ENCODE results near the gene GTF2IRD1.

GTF2IRD1 gene

GRCh38 chr7:74572301-74572979 is 118.7 kb downstream of the GTF2IRD1 start:
- no peak for DNase-seq
- ATAC-seq (replicated peaks): no peak
- H3K36me3 Mint-ChIP-seq: peaks cover 0 to 4% of the 10 kb centered on the region in 2 donors
- H3K4me3 Mint-ChIP-seq: no peak overlapping the region
- peaks cover 0 to 6% of the 10 kb centered on the region in 2 donors for H3K4me1 Mint-ChIP-seq
- no peaks in the 10 kb centered on the region for H3K9me3 Mint-ChIP-seq
- H3K27me3 Mint-ChIP-seq: no peaks in the 10 kb centered on the region
- H3K27ac Mint-ChIP-seq: no peak overlapping the region

DNA sequence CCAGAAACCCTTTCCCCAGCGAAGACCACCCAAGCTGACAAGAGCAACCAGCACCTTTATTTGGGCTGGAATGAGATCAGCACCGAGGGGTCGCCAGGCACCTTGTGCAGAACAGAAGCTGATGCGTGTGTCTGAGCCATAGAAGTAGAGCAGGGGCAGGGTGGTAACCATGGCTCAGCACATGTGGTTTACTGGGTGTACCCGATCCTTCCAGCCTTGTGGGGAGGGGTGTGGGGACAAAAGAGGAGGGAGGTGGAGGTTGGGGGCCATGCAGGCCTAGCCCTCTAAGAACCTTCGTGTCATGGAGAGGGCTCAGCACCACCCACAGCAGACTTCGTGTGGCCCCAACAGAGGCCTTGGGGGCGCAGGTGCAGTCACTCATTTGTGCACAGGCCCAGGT is 119.8 kb downstream of the GTF2IRD1 start:
- H3K36me3 Mint-ChIP-seq: peaks cover 0 to 4% of the 10 kb centered on the region in 2 donors
- peaks cover 0 to 6% of the 10 kb centered on the region in 2 donors for H3K4me1 Mint-ChIP-seq
- no peak overlapping the region for H3K27ac Mint-ChIP-seq
- DNase-seq: no peak
- no peaks in the 10 kb centered on the region for H3K27me3 Mint-ChIP-seq
- H3K4me3 Mint-ChIP-seq: no peak overlapping the region
- H3K9me3 Mint-ChIP-seq: no peaks in the 10 kb centered on the region
- peak in 1 of 2 donors; percentile 29 for ATAC-seq (replicated peaks)

DNA sequence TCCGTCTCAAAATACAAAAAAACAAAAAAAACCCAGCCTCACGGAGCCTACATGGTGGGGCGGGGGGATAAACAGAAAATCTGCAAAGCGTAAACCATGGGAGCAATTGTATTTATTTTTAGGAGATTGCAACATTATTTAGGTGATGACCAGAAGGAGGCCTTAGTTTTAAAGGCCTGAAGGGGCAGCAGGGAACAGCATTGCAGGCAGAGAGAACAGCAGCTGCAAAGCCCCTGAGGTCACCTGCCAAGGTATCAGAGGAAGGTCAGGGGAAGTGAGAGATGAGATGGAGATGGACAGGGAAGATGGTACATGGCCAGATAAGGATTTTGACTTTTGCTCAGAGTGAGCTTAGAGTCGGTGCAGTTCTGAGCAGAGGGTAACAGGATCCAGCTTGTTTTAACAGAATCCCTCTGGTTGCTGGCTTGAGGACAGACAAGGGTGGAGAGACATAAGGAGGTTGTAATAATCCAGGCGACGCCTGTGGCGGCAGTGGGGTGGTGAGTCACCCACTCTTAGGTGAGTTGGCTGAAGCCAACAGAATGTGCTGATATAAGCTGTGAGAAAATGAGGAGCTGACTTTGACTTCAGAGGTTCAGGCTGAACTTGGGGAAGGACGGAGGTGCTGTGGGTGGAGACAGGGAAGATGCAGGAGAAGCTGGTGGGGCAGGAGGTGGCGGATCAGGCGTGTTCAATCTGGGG is 121.5 kb downstream of the GTF2IRD1 start:
- ATAC-seq (replicated peaks) (no peak), DNase-seq (no peak)
- Mint-ChIP-seq H3K27ac (no peak overlapping the region), H3K9me3 (no peaks in the 10 kb centered on the region), H3K4me3 (no peak overlapping the region), H3K36me3 (peaks cover 0 to 4% of the 10 kb centered on the region in 2 donors), H3K27me3 (no peaks in the 10 kb centered on the region), H3K4me1 (peaks cover 0 to 6% of the 10 kb centered on the region in 2 donors)

- H3K4me1 Mint-ChIP-seq: peaks cover 0 to 6% of the 10 kb centered on the region in 2 donors
- H3K4me3 Mint-ChIP-seq: no peak overlapping the region
- ATAC-seq (replicated peaks) (no peak), DNase-seq (no peak)
- no peaks in the 10 kb centered on the region for H3K27me3 Mint-ChIP-seq
- H3K9me3 Mint-ChIP-seq: no peaks in the 10 kb centered on the region
- H3K27ac Mint-ChIP-seq: no peak overlapping the region
- H3K36me3 Mint-ChIP-seq: peaks cover 0 to 4% of the 10 kb centered on the region in 2 donors
Measured at GRCh38 chr7:74575811-74576210, 122.1 kb downstream of the GTF2IRD1 start.

GRCh38 chr7:74579800-74580685 is 126.3 kb downstream of the GTF2IRD1 start:
- Mint-ChIP-seq H3K9me3 (no peaks in the 10 kb centered on the region), H3K27me3 (no peaks in the 10 kb centered on the region), H3K36me3 (peaks cover 0 to 4% of the 10 kb centered on the region in 2 donors), H3K27ac (no peak overlapping the region), H3K4me1 (no peaks in the 10 kb centered on the region), H3K4me3 (no peak overlapping the region)
- no peak for ATAC-seq (replicated peaks)
- DNase-seq: no peak

DNA sequence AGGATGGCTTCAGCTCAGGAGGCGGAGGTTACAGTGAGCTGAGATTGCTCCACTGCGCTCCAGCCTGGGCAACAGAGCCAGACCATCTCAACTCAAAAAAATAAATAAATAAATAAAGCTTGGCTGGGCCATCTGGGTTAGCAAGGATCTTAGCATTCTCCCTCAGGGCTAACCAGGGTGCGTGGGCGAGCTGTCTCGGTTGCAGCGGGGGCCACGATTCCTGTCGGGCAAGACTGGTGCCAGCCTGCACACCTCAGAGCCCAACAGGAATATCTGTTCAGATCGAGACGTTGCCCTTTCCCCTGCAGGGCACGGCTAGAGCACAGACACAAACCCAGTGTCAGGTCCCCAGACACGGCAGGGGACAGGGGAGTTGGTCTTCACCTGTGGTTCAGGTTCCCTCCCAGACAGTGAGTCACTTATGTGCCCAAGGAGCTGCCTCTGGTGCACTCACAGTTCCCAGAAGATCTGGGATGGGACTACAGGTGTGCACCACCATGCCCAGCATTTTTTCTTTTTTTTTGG is 128.3 kb downstream of the GTF2IRD1 start:
- Mint-ChIP-seq H3K27ac (no peak overlapping the region), H3K4me3 (no peak overlapping the region), H3K27me3 (no peaks in the 10 kb centered on the region), H3K36me3 (no peaks in the 10 kb centered on the region), H3K9me3 (no peaks in the 10 kb centered on the region), H3K4me1 (peaks cover 0 to 4% of the 10 kb centered on the region in 2 donors)
- ATAC-seq (replicated peaks) (no peak), DNase-seq (no peak)

DNA sequence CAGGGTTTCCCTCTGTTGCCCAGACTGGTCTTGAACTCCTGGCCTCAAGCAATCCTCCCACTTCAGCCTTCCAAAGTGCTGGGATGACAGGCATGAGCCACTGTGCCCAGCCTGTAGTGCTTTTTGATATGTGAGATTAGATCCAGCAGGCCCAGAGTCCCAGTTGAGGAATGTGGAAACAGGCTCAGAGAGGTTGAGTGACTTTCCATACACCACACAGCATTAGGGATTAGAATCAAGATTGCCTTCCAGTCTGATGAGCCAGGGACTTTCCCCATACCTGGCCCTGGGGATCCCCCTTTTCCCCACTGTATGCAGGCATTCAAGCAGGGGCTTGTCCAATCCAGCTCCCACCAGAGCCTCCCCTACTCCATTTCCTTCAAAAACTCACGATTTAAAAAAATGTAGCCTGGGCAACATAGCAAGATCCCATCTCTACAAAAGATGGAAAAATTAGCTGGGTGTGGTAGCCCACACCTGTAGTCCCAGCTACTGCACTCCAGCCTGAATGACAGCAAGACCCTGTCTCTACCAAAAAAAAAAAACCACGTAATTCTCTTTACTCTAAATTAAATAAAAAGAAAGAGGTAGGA is 128.8 kb downstream of the GTF2IRD1 start:
- Mint-ChIP-seq H3K27me3 (no peaks in the 10 kb centered on the region), H3K36me3 (no peaks in the 10 kb centered on the region), H3K4me1 (peaks cover 5 to 8% of the 10 kb centered on the region in 2 donors), H3K9me3 (no peaks in the 10 kb centered on the region), H3K27ac (no peak overlapping the region), H3K4me3 (no peak overlapping the region)
- DNase-seq (no peak), ATAC-seq (replicated peaks) (no peak)

DNA sequence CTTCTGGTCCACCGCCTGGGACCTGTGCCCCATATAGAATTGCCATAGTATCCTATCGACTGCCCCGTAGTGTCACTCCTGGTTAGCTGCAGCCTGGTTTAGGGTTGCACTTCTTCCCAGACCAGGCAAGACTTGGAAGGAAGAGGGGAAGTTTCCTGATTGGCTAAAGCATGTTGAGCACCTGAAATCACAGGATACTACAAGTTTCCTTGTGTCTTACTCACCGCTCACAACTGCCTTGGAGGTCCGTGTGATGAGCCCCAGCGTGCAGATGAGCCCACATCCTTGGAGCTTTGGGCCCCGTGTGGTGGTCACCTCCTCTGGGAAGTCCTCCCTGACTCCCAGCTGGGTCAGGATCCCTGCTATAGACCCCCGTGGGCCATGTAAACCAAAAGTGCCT is 129.9 kb downstream of the GTF2IRD1 start:
- DNase-seq (no peak), ATAC-seq (replicated peaks) (no peak)
- Mint-ChIP-seq H3K4me3 (no peak overlapping the region), H3K4me1 (peaks cover 9 to 11% of the 10 kb centered on the region in 2 donors), H3K9me3 (no peaks in the 10 kb centered on the region), H3K27ac (no peak overlapping the region), H3K27me3 (no peaks in the 10 kb centered on the region), H3K36me3 (no peaks in the 10 kb centered on the region)

DNA sequence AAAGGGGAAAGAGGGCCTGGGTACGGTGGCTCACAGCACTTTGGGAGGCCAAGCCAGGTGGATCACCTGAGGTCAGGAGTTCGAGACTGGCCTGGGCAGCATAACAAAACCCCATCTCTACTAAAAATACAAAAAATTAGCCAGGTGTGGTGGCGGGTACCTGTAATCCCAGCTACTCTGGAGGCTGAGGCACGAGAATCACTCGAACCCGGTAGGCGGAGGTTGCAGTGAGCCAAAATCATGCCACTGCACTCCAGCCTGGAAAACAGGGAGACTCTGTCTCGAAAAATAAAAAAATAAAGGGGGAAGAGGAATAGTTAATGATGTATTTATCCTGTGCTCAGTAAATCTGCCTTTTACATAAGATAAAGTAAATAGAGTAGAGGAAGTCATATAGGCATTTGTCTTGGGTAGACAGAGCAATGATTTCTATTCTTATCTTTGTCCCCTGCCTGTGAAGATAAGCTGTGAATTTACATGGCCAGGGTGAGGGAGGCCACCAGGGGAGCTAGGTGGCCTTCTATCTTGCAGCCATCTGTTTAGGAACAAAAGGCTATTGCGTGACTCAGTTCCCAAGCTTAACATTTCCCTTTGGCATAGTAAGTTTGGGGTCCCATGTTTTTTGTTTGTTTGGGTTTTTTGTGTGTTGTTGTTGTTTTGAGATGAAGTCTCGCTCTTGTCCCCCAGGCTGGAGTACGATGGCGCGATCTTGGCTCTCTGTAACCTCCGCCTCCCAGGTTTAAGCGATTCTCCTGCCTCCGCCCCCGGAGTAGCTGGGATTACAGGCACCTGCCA is 130.7 kb downstream of the GTF2IRD1 start:
- Mint-ChIP-seq H3K4me3 (no peak overlapping the region), H3K27me3 (no peaks in the 10 kb centered on the region), H3K4me1 (peaks cover 9 to 11% of the 10 kb centered on the region in 2 donors), H3K36me3 (no peaks in the 10 kb centered on the region), H3K27ac (no peak overlapping the region), H3K9me3 (no peaks in the 10 kb centered on the region)
- ATAC-seq (replicated peaks): no peak
- no peak for DNase-seq

- peaks cover 0 to 4% of the 10 kb centered on the region in 2 donors for H3K36me3 Mint-ChIP-seq
- no peak for ATAC-seq (replicated peaks)
- peak overlapping the region; percentile 56 for H3K27ac Mint-ChIP-seq
- DNase-seq: no peak
- no peaks in the 10 kb centered on the region for H3K9me3 Mint-ChIP-seq
- peaks cover 9 to 11% of the 10 kb centered on the region in 2 donors for H3K4me1 Mint-ChIP-seq
- no peaks in the 10 kb centered on the region for H3K27me3 Mint-ChIP-seq
- H3K4me3 Mint-ChIP-seq: no peak overlapping the region
Measured at GRCh38 chr7:74585844-74586243, 132.1 kb downstream of the GTF2IRD1 start.

GRCh38 chr7:74586258-74587175 is 132.8 kb downstream of the GTF2IRD1 start:
- H3K27me3 Mint-ChIP-seq: no peaks in the 10 kb centered on the region
- ATAC-seq (replicated peaks) (no peak), DNase-seq (no peak)
- peak overlapping the region; percentile 56 for H3K27ac Mint-ChIP-seq
- H3K4me3 Mint-ChIP-seq: no peak overlapping the region
- no peaks in the 10 kb centered on the region for H3K9me3 Mint-ChIP-seq
- peaks cover 9 to 11% of the 10 kb centered on the region in 2 donors for H3K4me1 Mint-ChIP-seq
- peaks cover 0 to 4% of the 10 kb centered on the region in 2 donors for H3K36me3 Mint-ChIP-seq

DNA sequence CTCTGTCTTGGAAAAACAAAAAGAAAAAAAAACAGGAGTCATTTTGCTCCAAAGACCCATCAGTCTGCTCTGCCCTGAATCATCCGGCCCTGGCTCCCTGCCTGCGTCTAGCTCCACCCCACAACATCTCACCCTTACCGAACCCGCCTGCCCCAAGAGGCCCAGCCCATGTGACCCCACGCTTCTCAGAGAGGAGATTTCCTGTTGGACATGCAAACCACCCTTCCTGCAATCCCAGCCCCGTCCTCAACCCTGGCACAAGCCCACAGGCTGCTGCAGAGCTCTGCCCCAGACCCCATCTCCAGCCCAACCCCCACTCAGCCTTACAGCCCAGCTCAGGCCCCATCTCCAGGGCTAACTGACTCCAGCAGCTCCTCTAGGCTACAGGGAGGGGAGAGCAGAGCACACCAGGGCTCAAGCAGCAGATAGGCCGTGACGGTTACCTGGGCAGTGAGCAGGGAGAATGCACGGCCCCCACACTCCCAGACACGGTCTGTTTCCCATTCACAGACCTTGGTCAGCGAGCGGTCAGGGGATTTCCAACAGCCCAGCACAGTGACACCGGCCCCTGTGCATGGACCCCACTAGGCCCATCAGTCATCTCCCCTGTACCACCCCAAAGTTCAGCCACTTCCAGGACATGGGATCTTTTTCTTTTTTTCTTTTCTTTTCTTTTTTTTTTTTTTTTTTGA is 133.9 kb downstream of the GTF2IRD1 start:
- Mint-ChIP-seq H3K36me3 (peaks cover 0 to 4% of the 10 kb centered on the region in 2 donors), H3K9me3 (no peaks in the 10 kb centered on the region), H3K4me3 (peak overlapping the region in 1 of 2 donors; percentile 33), H3K27ac (peak overlapping the region; percentile 82), H3K4me1 (peaks cover 9 to 11% of the 10 kb centered on the region in 2 donors), H3K27me3 (no peaks in the 10 kb centered on the region)
- DNase-seq (peak; percentile 5), ATAC-seq (replicated peaks) (peak; percentile 72 to 88)
